Left cardiac atrium (tissue), 4 donors: ENCODE measurements around the gene RHBDD3. TPM values are rescaled to one million over a fixed set of nuclear protein-coding genes. Genes with fewer than 3 reads are reported as not detected.
"Not testable (repeated sequence)": the region's sequence is repeated elsewhere in the genome, so short reads cannot be mapped to it uniquely, and the experiment has no call there.

Experiments
- ATAC-seq, 2 donors: fragments of 200-7000 bp; cut with Tn5 transposase; one replicate each; pipeline ENCODE4 v1.9.1; 2020; ENCODE audit warnings: mild to moderate bottlenecking in 2 of 2, moderate library complexity in 2 of 2
- DNase-seq: peaks from one replicate; pipeline ENCODE4 v3.0.0-alpha.2; 2020
- intact Hi-C, 2 donors: fragments of 100-400 bp; cut with DNase I; formaldehyde crosslinking; loops; one replicate each; pipeline versions ENCODE4 v1.14.1 to v1.15.1; 2022 to 2023
- total RNA-seq, 2 donors: library from RNA; stranded (reverse); fragmentation: NEBNext Ultra II Directional; extraction: Animal tissue kit (Norgen Biotek cat#: 25700); gene quantifications; one replicate each; pipeline ENCODE4 v1.2.1, GENCODE V29; 2021
- donor health status: DM: no; HTN: yes; CAD: no.
- donor health status: DM: no; HTN: yes; CAD: no; lungs with severe emphysema.
- donor health status: DM: yes; HTN: yes; CAD: no.
- donor health status: Dilated cardiomyopathy.

The RHBDD3 gene
- total RNA-seq, 2 donors from 2014 or later = 15.6 to 19.0 TPM

GRCh38 chr22:29257751-29258181 lies 10.0 kb downstream of the RHBDD3 start:
- no peak for ATAC-seq
- intact Hi-C loops = no loop called here
- DNase-seq = no peak

DNA sequence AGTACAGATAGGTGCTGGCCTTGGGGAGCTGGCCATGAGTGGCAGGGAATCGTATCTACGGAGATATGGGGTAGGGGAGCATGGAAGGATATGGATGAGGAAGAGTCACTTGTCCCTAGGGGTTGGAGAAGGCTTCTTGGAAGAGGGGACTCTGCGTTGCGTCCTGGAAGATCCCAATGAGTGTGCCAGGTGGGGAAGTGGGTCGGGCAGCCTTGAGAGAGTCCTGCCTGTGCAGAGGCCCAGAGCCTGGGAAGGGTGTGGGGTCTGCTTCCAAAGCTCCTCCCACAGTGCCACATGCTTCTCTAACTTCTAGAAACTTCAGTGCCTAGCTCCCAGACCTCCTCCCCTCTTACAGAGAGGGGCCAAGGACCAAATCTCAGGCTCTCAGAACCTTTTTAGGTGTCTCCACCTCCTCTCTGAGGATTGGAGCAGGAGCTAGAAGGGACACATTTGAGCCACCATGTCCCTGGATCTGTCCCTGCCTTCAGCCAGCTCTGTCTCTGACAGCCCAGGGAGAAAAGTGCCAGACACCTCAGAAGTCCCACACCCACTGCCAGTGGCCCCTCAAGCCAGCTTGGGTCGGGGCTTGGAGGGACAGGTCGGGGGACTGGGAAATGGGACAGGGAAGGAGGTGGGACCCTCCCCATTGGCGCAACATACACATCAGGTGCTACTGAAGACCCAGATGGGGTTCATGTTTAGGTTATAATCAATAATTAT lies 11.0 kb downstream of the RHBDD3 start:
- no peak for ATAC-seq
- intact Hi-C loops = no loop called here
- no peak for DNase-seq

DNA sequence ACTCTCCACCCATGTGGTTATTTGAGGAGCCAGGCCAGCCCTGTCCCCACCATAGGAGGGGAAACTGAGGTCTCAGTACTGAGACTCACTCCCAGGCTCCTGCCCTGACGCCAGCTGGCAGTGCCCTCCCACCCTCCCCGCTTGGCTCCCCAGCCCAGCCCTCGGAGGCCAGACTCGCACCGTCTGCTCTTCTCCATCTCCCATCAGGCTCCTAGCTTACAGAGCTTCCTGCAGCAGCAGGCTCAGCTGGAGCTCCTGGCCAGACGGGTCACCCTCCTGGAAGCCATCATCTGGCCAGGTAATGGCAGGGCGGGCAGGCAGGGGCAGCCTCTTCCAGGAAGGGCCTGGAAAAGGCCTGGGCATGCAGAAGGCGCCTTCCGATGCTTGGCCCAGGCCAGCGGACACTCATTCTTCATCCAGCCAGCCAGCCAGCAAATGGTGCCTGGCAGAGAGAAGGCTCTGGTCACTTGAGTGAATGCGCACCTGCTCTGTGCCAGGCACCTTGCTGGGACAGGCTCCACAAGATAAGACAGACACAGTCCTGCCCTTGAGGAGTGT lies 12.6 kb downstream of the RHBDD3 start:
- intact Hi-C loops = no loop called here
- DNase-seq = no peak
- no peak for ATAC-seq

DNA sequence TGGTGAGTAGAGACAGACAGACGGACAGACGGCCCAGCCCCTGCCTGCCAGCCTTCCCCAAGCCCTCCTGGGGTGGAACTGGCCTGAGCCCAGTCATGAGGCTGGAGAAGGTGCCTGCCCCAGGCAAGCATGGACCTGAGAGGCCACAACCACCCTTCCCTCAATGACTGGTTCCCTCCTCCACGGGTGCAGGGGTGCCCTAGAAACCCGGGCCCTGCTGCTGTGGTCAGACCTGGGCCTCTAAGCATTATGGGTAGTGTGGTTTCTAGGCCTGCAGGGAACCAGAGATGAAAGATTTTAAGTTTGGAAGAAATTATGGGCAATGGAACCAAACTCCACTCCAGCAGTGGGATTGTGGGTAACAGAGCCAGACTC lies 13.5 kb downstream of the RHBDD3 start:
- DNase-seq = no peak
- ATAC-seq = no peak
- intact Hi-C loops = no loop called here

DNA sequence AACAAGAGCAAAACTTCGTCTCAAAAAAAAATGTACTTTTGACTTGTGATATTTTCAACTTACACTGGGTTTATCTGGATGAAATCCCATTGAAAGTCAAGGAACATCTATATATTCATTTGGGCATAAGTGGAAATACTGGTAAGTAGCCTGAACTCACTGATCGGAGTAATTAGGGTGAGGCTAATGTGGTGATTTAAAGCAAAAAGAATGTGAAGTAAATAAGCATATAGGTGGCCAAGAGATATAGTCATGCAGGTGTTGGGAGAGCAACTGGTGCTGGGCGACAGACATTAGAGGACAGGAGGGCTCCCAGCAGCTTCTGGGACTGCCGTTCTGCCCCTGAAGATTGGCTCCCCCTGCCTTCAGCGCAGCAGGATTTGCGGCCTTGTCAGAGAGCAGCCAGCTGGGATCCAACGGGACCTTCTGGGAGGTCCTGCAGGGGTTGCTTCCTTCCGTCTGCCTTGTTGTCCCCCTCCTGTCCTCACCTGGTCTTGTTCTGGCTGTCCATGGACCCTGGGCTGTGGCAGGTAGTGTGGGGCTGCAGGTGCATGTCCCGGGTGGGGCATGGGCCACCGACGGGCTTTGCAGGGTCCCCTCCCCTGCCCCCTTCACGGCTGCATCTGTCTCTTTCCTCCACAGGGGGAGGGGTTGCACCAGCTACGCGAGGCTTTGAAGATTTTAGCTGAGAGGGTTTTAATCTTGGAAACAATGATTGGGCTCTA lies 14.1 kb downstream of the RHBDD3 start:
- intact Hi-C loops = no loop called here
- no peak for ATAC-seq
- DNase-seq = no peak

DNA sequence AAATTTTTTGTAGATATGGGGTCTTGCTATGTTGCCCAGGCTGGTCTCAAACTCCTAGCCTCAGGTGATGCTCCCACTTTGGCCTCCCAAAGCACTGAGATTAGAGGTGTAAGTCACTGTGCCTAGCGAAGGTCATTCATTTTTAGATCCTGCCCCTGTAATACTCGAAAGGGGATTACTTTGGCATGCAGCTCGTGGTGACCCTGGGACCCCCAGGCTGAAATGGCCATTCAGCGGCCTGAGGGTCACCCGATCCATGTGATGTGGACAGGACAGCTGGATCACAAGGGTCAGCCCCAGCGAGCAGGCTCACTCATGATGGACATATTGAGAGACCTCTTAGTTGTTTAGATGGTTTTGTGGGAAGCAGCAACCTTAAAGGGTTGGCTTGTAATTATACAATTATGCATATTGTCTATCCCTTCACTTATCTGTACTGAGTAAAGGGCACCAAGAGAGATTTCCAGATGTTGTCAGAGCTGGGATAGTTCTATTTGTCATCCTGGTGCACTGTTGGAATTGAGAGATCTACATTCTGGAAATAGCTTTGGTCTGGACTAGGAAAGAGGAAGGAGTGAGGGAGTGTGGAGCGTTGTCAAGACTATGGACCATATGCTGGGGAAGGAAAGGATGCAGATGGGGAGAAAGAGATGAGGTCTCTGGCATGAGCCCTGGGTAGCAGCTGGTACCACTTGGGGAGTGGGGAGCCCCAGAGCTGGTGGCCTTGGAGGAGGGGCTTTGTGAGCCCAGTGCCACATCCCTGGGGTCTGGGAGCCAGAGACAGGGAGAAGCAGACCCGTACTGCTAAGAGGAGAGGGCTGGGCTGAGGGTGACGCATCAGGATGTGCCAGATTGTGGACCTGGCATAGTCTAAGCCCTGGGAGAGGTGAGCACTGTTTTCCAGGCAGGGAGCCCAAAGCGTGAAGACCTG lies 15.5 kb downstream of the RHBDD3 start:
- intact Hi-C loops = no loop called here
- DNase-seq (no peak), ATAC-seq (no peak)

DNA sequence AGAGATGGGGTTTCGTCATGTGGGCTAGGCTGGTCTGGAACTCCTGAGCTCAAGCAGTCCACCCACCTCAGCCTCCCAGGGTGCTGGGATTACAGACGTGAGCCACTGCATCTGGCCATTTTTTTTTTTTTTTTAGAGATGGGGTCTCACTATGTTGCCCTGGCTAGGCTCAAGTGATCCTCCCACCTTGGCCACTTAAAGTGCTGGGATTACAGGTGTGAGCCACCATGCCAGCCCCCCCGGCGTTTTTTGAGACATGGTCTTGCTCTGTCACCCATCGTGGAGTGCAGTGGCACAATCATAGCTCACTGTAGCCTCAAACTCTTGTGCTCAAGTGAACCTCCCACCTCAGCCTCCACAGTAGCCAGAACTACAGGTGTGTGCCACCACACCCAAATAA lies 16.5 kb downstream of the RHBDD3 start:
- intact Hi-C loops = no loop called here
- DNase-seq (no peak), ATAC-seq (no peak)

DNA sequence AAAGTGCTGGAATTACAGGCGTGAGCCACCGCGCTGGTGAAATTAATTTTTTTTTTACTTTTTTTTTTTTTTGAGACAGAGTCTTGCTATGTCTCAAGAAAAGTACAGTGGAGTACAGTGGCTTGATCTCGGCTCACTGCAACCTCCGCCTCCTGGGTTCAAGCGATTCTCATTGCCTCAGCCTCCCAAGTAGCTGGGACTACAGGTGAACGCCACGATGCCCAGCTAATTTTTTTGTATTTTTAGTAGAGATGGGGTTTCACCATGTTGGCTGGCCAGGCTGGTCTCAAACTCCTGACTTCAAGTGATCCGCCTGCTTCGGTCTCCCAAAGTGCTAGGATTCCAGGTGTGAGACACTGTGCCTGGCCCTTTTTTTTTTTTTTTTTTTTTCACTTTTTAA lies 19.9 kb downstream of the RHBDD3 start:
- ATAC-seq, DNase-seq: not testable (repeated sequence)
- intact Hi-C loops = loop anchor here (5.0 to 10.0 kb wide), 4 partner anchors 96 to 643 kb away; no protein-coding TSS in a partner anchor

DNA sequence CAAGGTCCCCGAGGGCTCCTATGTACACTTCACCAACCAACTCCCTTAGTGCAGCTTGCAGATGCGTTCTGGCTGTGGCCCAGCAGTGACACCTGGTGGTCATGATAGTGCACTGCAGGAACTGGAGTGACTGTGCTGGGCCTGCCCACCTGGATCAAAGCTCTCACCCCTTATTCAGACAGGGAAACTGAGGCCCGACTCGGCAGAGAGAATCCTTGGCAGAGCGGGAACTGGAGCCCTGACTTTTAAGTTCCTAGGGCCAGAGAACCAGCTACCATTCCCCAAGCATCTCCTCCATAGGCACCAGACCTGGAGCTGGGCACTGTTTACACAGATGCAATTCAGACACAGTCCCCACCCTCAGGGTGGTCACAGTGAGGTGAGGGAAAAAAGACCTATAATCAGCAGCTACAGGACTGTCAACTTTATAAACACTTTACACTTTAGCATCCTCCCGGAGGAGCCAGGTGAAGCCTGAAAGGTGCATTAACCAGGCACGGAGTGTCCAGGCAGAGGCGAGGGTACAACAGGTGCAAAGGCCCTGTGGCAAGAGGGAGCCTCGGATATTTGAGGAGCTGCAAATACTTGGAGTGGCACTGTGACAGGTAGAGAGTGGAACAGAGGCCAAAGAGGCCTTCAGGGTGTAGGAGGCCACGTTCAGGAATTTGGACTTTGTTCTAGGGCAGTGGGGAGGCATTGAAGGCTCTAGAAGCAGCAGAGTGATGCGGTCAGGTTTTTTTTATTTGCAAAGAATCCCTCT lies 22.0 kb downstream of the RHBDD3 start:
- ATAC-seq (peak; percentile 93 to 94), DNase-seq (peak; percentile 70)
- intact Hi-C loops = loop anchor here (5.0 to 10.0 kb wide), 4 partner anchors 94 to 641 kb away; no protein-coding TSS in a partner anchor

- no peak for DNase-seq
- intact Hi-C loops = loop anchor here (5.0 to 10.0 kb wide), 4 partner anchors 93 to 640 kb away; no protein-coding TSS in a partner anchor
- ATAC-seq = peak in 1 of 2 donors; percentile 22
Observed at GRCh38 chr22:29244785-29245625, 22.8 kb downstream of the RHBDD3 start.

- no peak for DNase-seq
- no peak for ATAC-seq
- intact Hi-C loops = loop anchor here (10.0 kb wide), 2 partner anchors 389 to 639 kb away; no protein-coding TSS in a partner anchor
Observed at GRCh38 chr22:29243874-29244446, 23.8 kb downstream of the RHBDD3 start.

GRCh38 chr22:29240481-29240880 lies 27.3 kb downstream of the RHBDD3 start:
- not testable (repeated sequence) for ATAC-seq, DNase-seq
- intact Hi-C loops = loop anchor here (10.0 kb wide), 2 partner anchors 386 to 636 kb away; no protein-coding TSS in a partner anchor

GRCh38 chr22:29233277-29233877 lies 34.4 kb downstream of the RHBDD3 start:
- intact Hi-C loops = no loop called here
- DNase-seq = peak; percentile 2
- ATAC-seq = no peak

- ATAC-seq (peak; percentile 75 to 79), DNase-seq (peak; percentile 54)
- intact Hi-C loops = no loop called here
Observed at GRCh38 chr22:29231971-29232959, 35.5 kb downstream of the RHBDD3 start.
